ENCODE results near the gene IREB2. TPM values are rescaled to one million over a fixed set of nuclear protein-coding genes. Genes with fewer than 3 reads are reported as not detected.

The IREB2 gene
- total and polyA plus RNA-seq, 4 donors, result 7.9 to 49.4 (median 22.0) TPM

DNA sequence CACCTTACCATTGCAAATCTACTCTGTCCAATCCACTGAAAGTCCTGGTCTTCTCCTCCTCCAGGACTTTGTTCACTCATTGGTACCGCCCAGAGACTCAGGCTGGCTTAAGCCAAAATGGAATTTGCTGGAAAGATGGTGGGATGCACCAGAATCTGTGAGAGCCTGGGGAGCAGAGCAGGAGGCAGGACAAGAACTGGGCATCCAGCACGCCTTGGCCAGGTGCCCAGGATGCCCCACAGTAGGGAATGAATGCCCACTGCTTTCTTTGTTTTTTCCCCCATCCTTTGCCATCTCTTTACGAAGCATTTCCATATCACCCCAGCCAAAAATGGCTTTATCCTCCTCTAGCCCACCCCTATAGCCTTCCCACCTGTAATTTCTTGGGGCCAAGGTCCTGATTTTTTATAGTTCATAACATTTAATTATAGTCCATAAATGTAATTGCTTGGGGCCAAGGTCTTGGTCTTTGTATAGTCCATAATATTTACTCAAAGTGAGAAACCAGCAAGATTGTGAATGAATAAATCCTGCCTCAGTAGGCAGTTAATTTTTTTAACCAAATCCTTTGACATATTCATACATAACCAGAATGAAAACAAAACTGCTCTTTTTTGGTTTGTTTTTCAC lies 23.3 kb upstream of the IREB2 start:
- no peak overlapping the region for H3K27ac ChIP-seq (ENCODE audit: low read depth in 1 of 2, low read length in 2 of 2)
- ATAC-seq (ENCODE audit: low FRiP score) (no peak), DNase-seq (no peak)
- intact Hi-C loops (cut with DNase I), result no loop called here
- H3K4me3 ChIP-seq (ENCODE audit: low read length in 2 of 2), result no peak overlapping the region
- H3K9me3 ChIP-seq (ENCODE audit: control insufficient read depth, low read length), result no peaks in the 10 kb centered on the region
- WGBS, 2 donors, result 68 to 78% methylated on average over 3 of the region's 3 CpGs
- no peaks in the 10 kb centered on the region for H3K27me3 ChIP-seq (ENCODE audit: control insufficient read depth in 1 of 2, insufficient read depth in 2 of 2, low read length in 1 of 2)
- H3K4me1 ChIP-seq (ENCODE audit: control insufficient read depth in 1 of 2, insufficient read depth in 2 of 2, low read length in 2 of 2), result no peaks in the 10 kb centered on the region
- no peaks in the 10 kb centered on the region for H3K36me3 ChIP-seq (ENCODE audit: control insufficient read depth in 1 of 2, insufficient read depth in 2 of 2, low read length in 1 of 2)

DNA sequence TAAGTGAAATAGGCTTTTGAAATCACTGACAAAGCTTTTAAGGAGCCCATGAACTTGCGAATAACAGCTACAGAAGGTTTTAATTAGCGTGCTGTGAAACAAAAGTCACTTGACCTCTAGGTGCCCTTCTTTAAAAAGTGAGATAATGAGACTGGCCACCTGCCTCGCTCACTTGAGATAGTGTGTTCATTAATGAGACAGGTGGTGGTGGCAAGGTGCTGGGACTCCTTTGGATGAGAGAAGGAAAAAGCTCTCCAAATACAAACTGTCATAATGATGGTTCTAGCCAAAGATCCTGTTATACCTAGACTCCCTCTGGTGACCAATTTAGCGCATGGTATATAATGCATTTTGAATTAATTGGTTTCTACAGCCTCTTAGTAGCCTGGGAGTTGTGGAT lies 22.7 kb upstream of the IREB2 start:
- Histone ChIP-seq H3K4me3 (ENCODE audit: low read length in 2 of 2) (no peak overlapping the region), H3K27me3 (ENCODE audit: control insufficient read depth in 1 of 2, insufficient read depth in 2 of 2, low read length in 1 of 2) (no peaks in the 10 kb centered on the region), H3K36me3 (ENCODE audit: control insufficient read depth in 1 of 2, insufficient read depth in 2 of 2, low read length in 1 of 2) (no peaks in the 10 kb centered on the region), H3K9me3 (ENCODE audit: control insufficient read depth, low read length) (no peaks in the 10 kb centered on the region), H3K27ac (ENCODE audit: low read depth in 1 of 2, low read length in 2 of 2) (no peak overlapping the region), H3K4me1 (ENCODE audit: control insufficient read depth in 1 of 2, insufficient read depth in 2 of 2, low read length in 2 of 2) (no peaks in the 10 kb centered on the region)
- ATAC-seq (ENCODE audit: low FRiP score) (no peak), DNase-seq (no peak)
- WGBS, 2 donors, result 56 to 59% methylated on average over 4 of the region's 4 CpGs
- intact Hi-C loops (cut with DNase I), result no loop called here

DNA sequence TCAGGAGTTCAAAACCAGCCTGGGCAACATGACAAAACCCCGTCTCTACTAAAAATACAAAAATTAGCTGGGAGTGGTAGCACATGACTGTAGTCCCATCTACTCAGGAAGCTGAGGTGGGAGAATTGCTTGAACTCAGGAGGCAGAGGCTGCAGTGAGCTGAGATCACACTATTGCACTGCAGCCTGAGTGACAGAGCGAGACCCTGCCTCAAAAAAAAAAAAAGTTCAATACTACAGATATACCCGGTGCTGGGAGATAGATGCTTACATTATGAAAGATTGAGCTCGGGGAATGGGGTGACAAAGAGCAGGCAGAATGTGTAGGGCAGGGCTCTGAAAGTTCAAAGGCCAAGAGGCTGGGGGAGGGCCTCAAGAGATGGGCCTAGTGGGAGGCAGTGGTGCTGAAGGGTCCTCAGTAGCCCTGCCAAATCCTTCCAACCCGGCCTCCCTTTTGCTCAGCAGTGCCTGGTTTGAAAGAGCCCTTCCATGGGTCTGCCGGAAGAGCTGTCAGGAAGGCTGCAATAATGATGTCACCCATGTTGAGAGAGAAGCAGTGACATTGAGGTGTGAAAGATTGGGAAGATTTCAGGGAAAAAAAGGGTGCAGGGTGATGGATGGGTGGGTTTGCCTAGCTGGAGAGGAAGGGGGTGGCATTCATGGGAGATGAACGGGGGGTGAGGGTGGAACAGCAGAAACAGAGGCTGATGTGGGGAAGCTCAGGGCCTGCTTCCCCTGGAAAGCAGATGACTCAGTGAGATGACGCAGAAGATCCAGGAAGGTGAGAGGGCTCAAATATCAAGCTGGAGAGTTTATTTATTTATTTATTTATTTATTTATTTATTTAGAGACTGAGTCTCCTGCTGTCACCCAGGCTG lies 20.0 kb upstream of the IREB2 start:
- no peak for DNase-seq
- ATAC-seq (ENCODE audit: low FRiP score), result no peak
- Histone ChIP-seq H3K27me3 (ENCODE audit: control insufficient read depth in 1 of 2, insufficient read depth in 2 of 2, low read length in 1 of 2) (no peaks in the 10 kb centered on the region), H3K36me3 (ENCODE audit: control insufficient read depth in 1 of 2, insufficient read depth in 2 of 2, low read length in 1 of 2) (no peaks in the 10 kb centered on the region), H3K4me1 (ENCODE audit: control insufficient read depth in 1 of 2, insufficient read depth in 2 of 2, low read length in 2 of 2) (no peaks in the 10 kb centered on the region), H3K9me3 (ENCODE audit: control insufficient read depth, low read length) (no peaks in the 10 kb centered on the region), H3K4me3 (ENCODE audit: low read length in 2 of 2) (no peak overlapping the region), H3K27ac (ENCODE audit: low read depth in 1 of 2, low read length in 2 of 2) (no peak overlapping the region)
- WGBS, 2 donors, result 64 to 73% methylated on average over 8 of the region's 8 CpGs
- intact Hi-C loops (cut with DNase I), result no loop called here

DNA sequence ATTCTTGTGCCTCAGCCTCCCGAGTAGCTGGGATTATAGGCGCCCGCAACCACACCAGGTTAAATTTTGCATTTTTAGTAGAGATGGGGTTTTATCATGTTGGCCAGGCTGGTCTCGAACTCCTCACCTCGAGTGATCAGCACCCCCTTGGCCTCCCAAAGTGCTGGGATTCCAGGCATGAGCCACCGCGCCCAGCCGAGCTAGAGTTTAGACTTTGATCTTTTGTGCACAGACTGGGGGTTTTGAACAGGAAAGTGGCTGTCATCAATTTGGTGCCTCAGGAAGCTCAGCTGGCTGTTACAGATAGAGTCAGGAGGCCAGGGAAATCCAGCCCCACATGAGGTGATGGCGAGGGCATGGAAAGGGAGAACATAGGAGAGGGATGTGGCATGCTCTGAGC lies 19.3 kb upstream of the IREB2 start:
- WGBS, 2 donors, result 81% methylated on average over 9 of the region's 9 CpGs
- ATAC-seq (ENCODE audit: low FRiP score) (no peak), DNase-seq (no peak)
- Histone ChIP-seq H3K4me1 (ENCODE audit: control insufficient read depth in 1 of 2, insufficient read depth in 2 of 2, low read length in 2 of 2) (no peaks in the 10 kb centered on the region), H3K4me3 (ENCODE audit: low read length in 2 of 2) (no peak overlapping the region), H3K9me3 (ENCODE audit: control insufficient read depth, low read length) (no peaks in the 10 kb centered on the region), H3K27me3 (ENCODE audit: control insufficient read depth in 1 of 2, insufficient read depth in 2 of 2, low read length in 1 of 2) (no peaks in the 10 kb centered on the region), H3K27ac (ENCODE audit: low read depth in 1 of 2, low read length in 2 of 2) (no peak overlapping the region), H3K36me3 (ENCODE audit: control insufficient read depth in 1 of 2, insufficient read depth in 2 of 2, low read length in 1 of 2) (no peaks in the 10 kb centered on the region)
- intact Hi-C loops (cut with DNase I), result no loop called here

DNA sequence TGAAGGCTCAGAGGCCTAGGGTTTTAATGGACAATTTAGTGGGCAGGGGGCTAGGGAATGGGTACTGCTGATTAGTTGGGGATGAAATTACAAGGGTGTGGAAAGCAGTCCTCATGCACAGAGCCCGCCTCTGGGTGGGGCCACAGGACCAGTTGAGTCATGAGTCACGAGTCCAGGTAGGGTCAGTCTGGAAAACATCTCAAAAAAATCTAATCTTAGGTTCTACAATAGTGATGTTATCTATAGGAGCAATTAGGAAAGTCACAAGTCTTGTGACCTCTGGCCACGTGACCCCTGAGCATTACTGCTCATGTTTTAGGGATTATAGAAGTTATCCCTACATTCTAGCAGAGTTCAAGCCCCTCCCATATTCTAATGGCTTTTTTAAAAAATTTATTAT lies 18.6 kb upstream of the IREB2 start:
- Histone ChIP-seq H3K27me3 (ENCODE audit: control insufficient read depth in 1 of 2, insufficient read depth in 2 of 2, low read length in 1 of 2) (no peaks in the 10 kb centered on the region), H3K9me3 (ENCODE audit: control insufficient read depth, low read length) (no peaks in the 10 kb centered on the region), H3K4me1 (ENCODE audit: control insufficient read depth in 1 of 2, insufficient read depth in 2 of 2, low read length in 2 of 2) (no peaks in the 10 kb centered on the region), H3K4me3 (ENCODE audit: low read length in 2 of 2) (no peak overlapping the region), H3K27ac (ENCODE audit: low read depth in 1 of 2, low read length in 2 of 2) (no peak overlapping the region), H3K36me3 (ENCODE audit: control insufficient read depth in 1 of 2, insufficient read depth in 2 of 2, low read length in 1 of 2) (no peaks in the 10 kb centered on the region)
- ATAC-seq (ENCODE audit: low FRiP score), result no peak
- intact Hi-C loops (cut with DNase I), result no loop called here
- 90 to 93% methylated on average over 3 of the region's 3 CpGs for WGBS, 2 donors
- no peak for DNase-seq

DNA sequence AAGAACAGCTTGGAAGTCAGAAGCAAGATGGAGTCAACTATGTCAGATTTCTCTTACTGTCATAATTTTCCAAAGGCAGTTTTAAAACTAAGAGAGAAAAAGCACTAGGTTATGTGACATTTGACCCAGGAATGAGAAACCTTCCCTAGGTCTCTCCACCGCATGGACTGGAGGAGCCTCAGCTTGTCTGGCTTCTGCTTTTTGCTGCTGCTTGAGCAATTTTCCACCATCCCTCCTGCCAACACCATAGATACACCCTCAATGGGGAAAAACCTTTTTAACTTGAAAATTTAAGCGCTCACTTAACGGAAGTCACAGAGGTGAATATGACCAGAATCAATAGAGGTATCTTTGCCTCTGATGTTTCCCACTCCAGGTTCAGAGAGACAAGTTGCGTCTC lies 17.8 kb upstream of the IREB2 start:
- DNase-seq, result no peak
- Histone ChIP-seq H3K27me3 (ENCODE audit: control insufficient read depth in 1 of 2, insufficient read depth in 2 of 2, low read length in 1 of 2) (no peaks in the 10 kb centered on the region), H3K36me3 (ENCODE audit: control insufficient read depth in 1 of 2, insufficient read depth in 2 of 2, low read length in 1 of 2) (no peaks in the 10 kb centered on the region), H3K27ac (ENCODE audit: low read depth in 1 of 2, low read length in 2 of 2) (no peak overlapping the region), H3K4me1 (ENCODE audit: control insufficient read depth in 1 of 2, insufficient read depth in 2 of 2, low read length in 2 of 2) (no peaks in the 10 kb centered on the region), H3K4me3 (ENCODE audit: low read length in 2 of 2) (no peak overlapping the region), H3K9me3 (ENCODE audit: control insufficient read depth, low read length) (no peaks in the 10 kb centered on the region)
- intact Hi-C loops (cut with DNase I), result loop anchor here (10.0 kb wide), 2 partner anchors 115 to 305 kb away; no protein-coding TSS in a partner anchor
- no peak for ATAC-seq (ENCODE audit: low FRiP score)
- WGBS, 2 donors, result 91 to 93% methylated on average over 4 of the region's 4 CpGs

DNA sequence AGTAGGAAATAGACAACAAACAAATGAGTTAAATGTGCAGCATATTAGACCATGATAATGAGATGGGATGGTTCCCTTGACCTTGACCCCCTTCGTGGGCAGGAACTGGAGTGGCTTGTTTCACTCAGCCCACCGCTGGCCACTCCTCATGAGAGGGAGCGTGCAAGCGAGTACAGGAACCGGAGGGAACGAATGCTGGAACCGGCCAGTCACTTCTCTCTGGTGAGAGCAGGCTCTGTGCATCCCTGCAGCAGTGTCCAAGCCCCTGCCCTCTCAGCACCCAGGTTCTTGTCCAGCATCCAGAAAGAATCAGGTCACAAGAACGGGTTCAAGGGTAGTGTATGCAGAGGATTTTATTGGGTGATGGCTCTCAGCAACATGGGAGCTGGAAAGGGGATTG lies 17.2 kb upstream of the IREB2 start:
- no peaks in the 10 kb centered on the region for H3K27me3 ChIP-seq (ENCODE audit: control insufficient read depth in 1 of 2, insufficient read depth in 2 of 2, low read length in 1 of 2)
- DNase-seq (no peak), ATAC-seq (ENCODE audit: low FRiP score) (no peak)
- H3K4me3 ChIP-seq (ENCODE audit: low read length in 2 of 2), result no peak overlapping the region
- H3K27ac ChIP-seq (ENCODE audit: low read depth in 1 of 2, low read length in 2 of 2), result no peak overlapping the region
- no peaks in the 10 kb centered on the region for H3K9me3 ChIP-seq (ENCODE audit: control insufficient read depth, low read length)
- intact Hi-C loops (cut with DNase I), result loop anchor here (10.0 kb wide), 2 partner anchors 116 to 306 kb away; no protein-coding TSS in a partner anchor
- no peaks in the 10 kb centered on the region for H3K36me3 ChIP-seq (ENCODE audit: control insufficient read depth in 1 of 2, insufficient read depth in 2 of 2, low read length in 1 of 2)
- WGBS, 2 donors, result 83 to 86% methylated on average over 8 of the region's 8 CpGs
- H3K4me1 ChIP-seq (ENCODE audit: control insufficient read depth in 1 of 2, insufficient read depth in 2 of 2, low read length in 2 of 2), result no peaks in the 10 kb centered on the region

DNA sequence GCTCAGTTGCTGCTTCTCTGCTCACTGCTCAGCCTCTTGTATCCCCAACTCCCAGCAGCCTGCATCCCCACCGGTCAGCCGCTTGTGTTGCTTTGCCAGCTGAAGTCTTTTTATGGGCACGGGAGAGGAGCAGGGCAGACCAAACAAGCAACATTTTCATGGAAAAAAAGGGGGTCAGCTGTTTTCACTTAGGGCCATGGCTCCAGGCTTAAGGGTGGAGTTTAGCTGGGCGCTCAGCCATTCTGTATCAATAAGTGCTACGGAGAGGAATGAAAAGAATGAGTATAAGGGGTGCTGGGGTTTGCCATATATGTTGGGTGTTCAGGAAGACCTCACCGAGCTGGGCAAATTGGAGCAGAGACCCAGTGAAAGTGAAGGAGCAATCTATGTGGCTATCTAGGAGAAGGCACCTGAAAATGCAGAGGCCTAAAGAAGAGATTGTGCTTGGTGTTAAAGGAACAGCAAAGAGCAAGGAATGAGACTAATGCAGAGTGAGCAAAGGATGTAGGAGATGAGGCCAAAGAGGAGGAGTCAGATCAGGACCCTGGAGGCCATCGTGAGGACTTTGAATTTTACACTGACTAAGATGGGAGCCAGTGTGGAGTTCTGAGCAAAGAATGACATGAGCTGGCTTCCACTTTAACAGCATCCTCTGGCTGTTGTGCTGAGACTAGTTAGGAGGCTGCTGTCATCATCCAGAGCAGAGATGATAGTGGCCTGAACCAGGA lies 16.6 kb upstream of the IREB2 start:
- Histone ChIP-seq H3K27me3 (ENCODE audit: control insufficient read depth in 1 of 2, insufficient read depth in 2 of 2, low read length in 1 of 2) (no peaks in the 10 kb centered on the region), H3K4me1 (ENCODE audit: control insufficient read depth in 1 of 2, insufficient read depth in 2 of 2, low read length in 2 of 2) (no peaks in the 10 kb centered on the region), H3K27ac (ENCODE audit: low read depth in 1 of 2, low read length in 2 of 2) (no peak overlapping the region), H3K4me3 (ENCODE audit: low read length in 2 of 2) (no peak overlapping the region), H3K36me3 (ENCODE audit: control insufficient read depth in 1 of 2, insufficient read depth in 2 of 2, low read length in 1 of 2) (no peaks in the 10 kb centered on the region), H3K9me3 (ENCODE audit: control insufficient read depth, low read length) (no peaks in the 10 kb centered on the region)
- WGBS, 2 donors, result 39 to 52% methylated on average over 7 of the region's 7 CpGs
- ATAC-seq (ENCODE audit: low FRiP score) (no peak), DNase-seq (no peak)
- intact Hi-C loops (cut with DNase I), result loop anchor here (10.0 kb wide), 2 partner anchors 117 to 307 kb away; no protein-coding TSS in a partner anchor

Measured in aorta (tissue), 5 donors.